ENCODE results near the gene NOC2L. TPM values are rescaled to one million over a fixed set of nuclear protein-coding genes. Genes with fewer than 3 reads are reported as not detected.

The NOC2L gene
- total RNA-seq, 1 donor from 2014 or later: 46.5 TPM

- peaks cover 15% of the 10 kb centered on the region for H3K36me3 ChIP-seq
- peaks cover 31% of the 10 kb centered on the region for H3K4me1 ChIP-seq
Measured at GRCh38 chr1:961132-961669, 2.1 kb upstream of the NOC2L start.

GRCh38 chr1:960363-961131, 1.5 kb upstream of the NOC2L start, which contains the start of gene KLHL17:
KLHL17 (plus strand) TSS chr1:960584; CDS start chr1:960694, 110 bp downstream.
- Histone ChIP-seq H3K4me3 (peak within 1 kb of the TSS; percentile 96), H3K27ac (no peak within 1 kb of the TSS), H3K4me1 (peaks cover 25% of the 10 kb centered on the region), H3K27me3 (ENCODE audit: low read depth) (no peaks in the 10 kb centered on the region), H3K9me3 (no peaks in the 10 kb centered on the region), H3K36me3 (peaks cover 21% of the 10 kb centered on the region)
- ATAC-seq: peak; percentile 74 to 76
- no peak for TF ChIP-seq CTCF (IDR thresholded peaks at IDR 0.05)
- intact Hi-C loops (cut with DNase I): no loop called here
- peak; percentile 87 for DNase-seq

More at GRCh38 chr1:961132-961669, 2.1 kb upstream of the NOC2L start:
- Histone ChIP-seq H3K9me3 (no peaks in the 10 kb centered on the region), H3K4me3 (peak overlapping the region; percentile 96), H3K27ac (no peak overlapping the region), H3K27me3 (ENCODE audit: low read depth) (no peaks in the 10 kb centered on the region)
- no peak for TF ChIP-seq CTCF (IDR thresholded peaks at IDR 0.05)
- no peak for ATAC-seq
- DNase-seq: no peak
- intact Hi-C loops (cut with DNase I): no loop called here

- H3K9me3 ChIP-seq: no peaks in the 10 kb centered on the region
- no peaks in the 10 kb centered on the region for H3K27me3 ChIP-seq (ENCODE audit: low read depth)
- ATAC-seq (peak in 1 of 2 donors; percentile 13), DNase-seq (no peak)
- peak overlapping the region; percentile 96 for H3K4me3 ChIP-seq
- no peak overlapping the region for H3K27ac ChIP-seq
- peaks cover 28% of the 10 kb centered on the region for H3K36me3 ChIP-seq
- no peak for TF ChIP-seq CTCF (IDR thresholded peaks at IDR 0.05)
- intact Hi-C loops (cut with DNase I): no loop called here
- peaks cover 25% of the 10 kb centered on the region for H3K4me1 ChIP-seq
Measured at GRCh38 chr1:959731-960362, 791 bp upstream of the NOC2L start.

GRCh38 chr1:956636-957035, 2.4 kb downstream of the NOC2L start:
- H3K4me1 ChIP-seq: peaks cover 25% of the 10 kb centered on the region
- H3K27ac ChIP-seq: no peak overlapping the region
- no peaks in the 10 kb centered on the region for H3K9me3 ChIP-seq
- TF ChIP-seq CTCF (IDR thresholded peaks at IDR 0.05): no peak
- intact Hi-C loops (cut with DNase I): no loop called here
- ATAC-seq: no peak
- no peaks in the 10 kb centered on the region for H3K27me3 ChIP-seq (ENCODE audit: low read depth)
- no peak for DNase-seq
- peaks cover 54% of the 10 kb centered on the region for H3K36me3 ChIP-seq
- no peak overlapping the region for H3K4me3 ChIP-seq

- intact Hi-C loops (cut with DNase I): no loop called here
- H3K4me1 ChIP-seq: peaks cover 20% of the 10 kb centered on the region
- TF ChIP-seq CTCF (IDR thresholded peaks at IDR 0.05): no peak
- H3K36me3 ChIP-seq: peaks cover 65% of the 10 kb centered on the region
- H3K27me3 ChIP-seq (ENCODE audit: low read depth): no peaks in the 10 kb centered on the region
- no peak for DNase-seq
- H3K9me3 ChIP-seq: no peaks in the 10 kb centered on the region
- no peak overlapping the region for H3K4me3 ChIP-seq
- no peak for ATAC-seq
- H3K27ac ChIP-seq: no peak overlapping the region
Measured at GRCh38 chr1:955474-955873, 3.6 kb downstream of the NOC2L start.
